ENCODE measurements around the gene WWOX. TPM values are rescaled to one million over a fixed set of nuclear protein-coding genes. Genes with fewer than 3 reads are reported as not detected.

Gene WWOX
- polyA plus RNA-seq, 1 donor from 2014 or later = 25.6 TPM

GRCh38 chr16:78496189-78496588 lies 396.7 kb downstream of the WWOX start:
- no peaks in the 10 kb centered on the region for H3K9me2 ChIP-seq (ENCODE audit: insufficient read depth, low read length)
- no peaks in the 10 kb centered on the region for H3K36me3 ChIP-seq (ENCODE audit: insufficient read depth, low read length)
- no peak overlapping the region for H3K27ac ChIP-seq (ENCODE audit: low read length)
- H3K79me2 ChIP-seq (replicated peaks; ENCODE audit: insufficient read depth, low read length) = no peaks in the 10 kb centered on the region
- H3K4me2 ChIP-seq (ENCODE audit: low read length) = no peak overlapping the region
- H2AFZ ChIP-seq (ENCODE audit: low read depth, low read length) = no peak overlapping the region
- peaks cover 4% of the 10 kb centered on the region for H3K9me3 ChIP-seq (ENCODE audit: low read length)
- no peak overlapping the region for H3K9ac ChIP-seq (ENCODE audit: low read length)
- no peaks in the 10 kb centered on the region for H4K20me1 ChIP-seq (ENCODE audit: insufficient read depth)
- no peaks in the 10 kb centered on the region for H3F3A ChIP-seq (ENCODE audit: insufficient read depth, low read length, poor library complexity, severe bottlenecking)
- TF ChIP-seq REST (IDR thresholded peaks at IDR 0.05; ENCODE audit: borderline replicate concordance) (no peak), SMC3 (conservative IDR thresholded peaks at IDR 0.05; ENCODE audit: poor library complexity) (no peak), MXI1 (conservative IDR thresholded peaks at IDR 0.05; ENCODE audit: poor library complexity, severe bottlenecking) (no peak), CTCF (IDR thresholded peaks at IDR 0.05; ENCODE audit: poor library complexity, severe bottlenecking) (no peak), POLR2AphosphoS5 (IDR thresholded peaks at IDR 0.05) (no peak), TAF1 (IDR thresholded peaks at IDR 0.05; ENCODE audit: low read depth) (no peak), RAD21 (conservative IDR thresholded peaks at IDR 0.05) (no peak), EP300 (conservative IDR thresholded peaks at IDR 0.05; ENCODE audit: poor library complexity, severe bottlenecking) (no peak), EZH2 (IDR thresholded peaks at IDR 0.05; ENCODE audit: borderline replicate concordance, insufficient read depth, low read length, poor library complexity, severe bottlenecking) (no peak)
- H3K4me3 ChIP-seq (ENCODE audit: low read length) = no peak overlapping the region
- no peaks in the 10 kb centered on the region for H3K27me3 ChIP-seq (ENCODE audit: insufficient read depth, low read depth, low read length)

GRCh38 chr16:78499399-78499798 lies 399.9 kb downstream of the WWOX start:
- Histone ChIP-seq H3K4me3 (ENCODE audit: low read length) (no peak overlapping the region), H3K27me3 (ENCODE audit: insufficient read depth, low read depth, low read length) (no peaks in the 10 kb centered on the region), H2AFZ (ENCODE audit: low read depth, low read length) (no peak overlapping the region), H3K4me2 (ENCODE audit: low read length) (no peak overlapping the region), H3K79me2 (replicated peaks; ENCODE audit: insufficient read depth, low read length) (no peaks in the 10 kb centered on the region), H3K36me3 (ENCODE audit: insufficient read depth, low read length) (no peaks in the 10 kb centered on the region), H3K9me2 (ENCODE audit: insufficient read depth, low read length) (no peaks in the 10 kb centered on the region), H4K20me1 (ENCODE audit: insufficient read depth) (no peaks in the 10 kb centered on the region), H3K9ac (ENCODE audit: low read length) (no peak overlapping the region), H3K9me3 (ENCODE audit: low read length) (peaks cover 4% of the 10 kb centered on the region), H3F3A (ENCODE audit: insufficient read depth, low read length, poor library complexity, severe bottlenecking) (no peaks in the 10 kb centered on the region), H3K27ac (ENCODE audit: low read length) (no peak overlapping the region)
- no peak for TF ChIP-seq POLR2AphosphoS5 (IDR thresholded peaks at IDR 0.05)
- TF ChIP-seq EP300 (conservative IDR thresholded peaks at IDR 0.05; ENCODE audit: poor library complexity, severe bottlenecking) = no peak
- no peak for TF ChIP-seq MXI1 (conservative IDR thresholded peaks at IDR 0.05; ENCODE audit: poor library complexity, severe bottlenecking)
- TF ChIP-seq CTCF (IDR thresholded peaks at IDR 0.05; ENCODE audit: poor library complexity, severe bottlenecking) = no peak
- no peak for TF ChIP-seq TAF1 (IDR thresholded peaks at IDR 0.05; ENCODE audit: low read depth)

All from neural cell (in vitro differentiated cells).